B cell (primary cell): ENCODE results near the gene POFUT1. TPM values are rescaled to one million over a fixed set of nuclear protein-coding genes. Genes with fewer than 3 reads are reported as not detected.

ENCODE experiments used
- ATAC-seq: fragments of 200-7000 bp; cut with Tn5 transposase; one replicate; pipeline ENCODE4 v1.10.0; 2021; ENCODE audit warnings: low read depth, mild to moderate bottlenecking, moderate number of reproducible peaks, moderate library complexity
- CTCF ChIA-PET: fragments of 350-600 bp; sonication (Branson Sonifier 250); formaldehyde crosslinking; loops from one replicate; lab custom pipeline; 2021; ENCODE audit warnings: antibody characterized with exemption, inconsistent platforms; lab: Charles Lee
- POLR2A ChIA-PET: fragments of 350-600 bp; sonication (Branson Sonifier 250); formaldehyde crosslinking; loops from one replicate; lab custom pipeline; 2021; ENCODE audit warnings: antibody characterized with exemption; lab: Charles Lee
- DNase-seq: peaks from one replicate; pipeline ENCODE4 v3.0.0; 2013
- H2AFZ ChIP-seq: 2 replicates; pipeline ENCODE4 v1.6.1; 2012; ENCODE audit warnings: mild to moderate bottlenecking, low read depth, low read length; ENCODE audit not compliant: insufficient read depth, poor library complexity, severe bottlenecking
- H3K27ac ChIP-seq, 2 donors: 1 replicate in 1 of 2; 2 replicates in 1 of 2; pipeline ENCODE4 v1.5.1; 2012 to 2013; ENCODE audit warnings: low read length in 2 of 2, mild to moderate bottlenecking in 2 of 2, moderate library complexity in 1 of 2
- H3K27me3 ChIP-seq, 4 experiments: fragments of 200-600 bp in 1 of 4; sonication (generic) in 1 of 4; replicated peaks in 1 of 4; 1 replicate in 2 of 4; 2 replicates in 2 of 4; pipeline versions ENCODE4 v1.6.1 to v1.7.0; 2013 to 2016; ENCODE audit warnings: low read length in 3 of 4, mild to moderate bottlenecking in 2 of 4, mixed read lengths in 1 of 4, moderate library complexity in 1 of 4; ENCODE audit not compliant: insufficient read depth in 4 of 4, control insufficient read depth in 3 of 4; ENCODE audit errors: control extremely low read depth in 1 of 4
- H3K36me3 ChIP-seq, 2 experiments: replicated peaks in 1 of 2; 1 replicate in 1 of 2; 2 replicates in 1 of 2; pipeline versions ENCODE4 v1.6.1 to v1.7.1; 2013; ENCODE audit warnings: low read length in 1 of 2; ENCODE audit not compliant: insufficient read depth in 2 of 2, control insufficient read depth in 1 of 2; ENCODE audit errors: control extremely low read depth in 1 of 2, extremely low read depth in 1 of 2
- H3K4me1 ChIP-seq, 2 donors: fragments of 200-600 bp in 1 of 2; sonication (generic) in 1 of 2; 1 replicate in 1 of 2; 2 replicates in 1 of 2; pipeline versions ENCODE4 v1.5.1 to v1.6.1; 2013 to 2017; ENCODE audit warnings: low read length in 2 of 2; ENCODE audit not compliant: control insufficient read depth in 2 of 2, insufficient read depth in 2 of 2
- H3K4me2 ChIP-seq: replicated peaks from 2 replicates; pipeline ENCODE3; 2012; ENCODE audit warnings: mild to moderate bottlenecking, low read depth, low read length; ENCODE audit not compliant: poor library complexity, severe bottlenecking
- H3K4me3 ChIP-seq, 5 experiments: fragments of 200-600 bp in 1 of 5; sonication (generic) in 1 of 5; 1 replicate in 3 of 5; 2 replicates in 2 of 5; pipeline versions ENCODE4 v1.5.1 to v1.7.0; 2011 to 2016; ENCODE audit warnings: low read length in 4 of 5, mild to moderate bottlenecking in 4 of 5, low read depth in 2 of 5, control low read depth in 1 of 5, moderate library complexity in 1 of 5; ENCODE audit not compliant: insufficient read depth in 1 of 5; ENCODE audit errors: control extremely low read depth in 1 of 5, extremely low read depth in 1 of 5
- H3K79me2 ChIP-seq: fragments of 200-600 bp; sonication (generic); one replicate; pipeline ENCODE4 v1.6.0; 2016; ENCODE audit warnings: low read length; ENCODE audit not compliant: control insufficient read depth, insufficient read depth
- H3K9ac ChIP-seq: fragments of 200-600 bp; sonication (generic); 2 replicates; pipeline ENCODE4 v1.6.1; 2017; ENCODE audit warnings: mild to moderate bottlenecking, low read length, moderate library complexity
- H3K9me3 ChIP-seq, 3 donors: one replicate each; pipeline versions ENCODE4 v1.6.1 to v1.7.1; 2013; ENCODE audit warnings: low read length in 2 of 3; ENCODE audit not compliant: control insufficient read depth in 2 of 3, insufficient read depth in 1 of 3; ENCODE audit errors: control extremely low read depth in 1 of 3
- H4K20me1 ChIP-seq: 2 replicates; pipeline ENCODE4 v1.6.0; 2012; ENCODE audit warnings: mild to moderate bottlenecking, low read length; ENCODE audit not compliant: insufficient read depth, control insufficient read depth, poor library complexity, severe bottlenecking
- H3K27ac Mint-ChIP-seq: one replicate; pipeline ENCODE4 v1.8.0; 2021; ENCODE audit warnings: mixed read lengths
- H3K27me3 Mint-ChIP-seq: one replicate; pipeline ENCODE4 v1.8.0; 2021; ENCODE audit warnings: mixed read lengths
- H3K4me1 Mint-ChIP-seq: one replicate; pipeline ENCODE4 v1.8.0; 2021; ENCODE audit warnings: mixed read lengths
- H3K4me3 Mint-ChIP-seq: one replicate; pipeline ENCODE4 v1.8.0; 2021; ENCODE audit warnings: mixed read lengths
- H3K9me3 Mint-ChIP-seq: one replicate; pipeline ENCODE4 v1.8.0; 2022; ENCODE audit warnings: mixed read lengths; ENCODE audit not compliant: insufficient read depth
- EZH2 ChIP-seq: IDR thresholded peaks from 2 replicates; pipeline ENCODE4 v1.6.1; 2012; ENCODE audit warnings: borderline replicate concordance, low read depth, mild to moderate bottlenecking, moderate library complexity, low read length; ENCODE audit not compliant: insufficient read depth, poor library complexity, severe bottlenecking
- WGBS: methylation state at CpG from one replicate; pipeline ENCODE4 v1.1.5; 2013; ENCODE audit warnings: missing lambda C conversion rate; ENCODE audit not compliant: insufficient coverage; 5-methylcytosine and 5-hydroxymethylcytosine counted together
- intact Hi-C: fragments of 100-400 bp; cut with micrococcal nuclease; formaldehyde crosslinking; loops from one replicate; pipeline ENCODE4 v1.10.0; 2022
- polyA plus RNA-seq: library from polyadenylated mRNA; depleted of rRNA; stranded (reverse); fragments of >200 nt; gene quantifications from 2 replicates; pipeline ENCODE4 v1.2.3, GENCODE V29; 2012
- total RNA-seq, 2 donors: library from RNA; stranded (reverse); fragments of 120-200 nt in 1 of 2; gene quantifications; 1 replicate in 1 of 2; 2 replicates in 1 of 2; pipeline versions ENCODE4 v1.2.3 to v1.2.4, GENCODE V29; 2013 to 2022
- TF ChIP-seq, protein P1 (sequence below): fragments of 200-600 bp; IDR thresholded peaks from one replicate; pipeline ENCODE4 v1.8.0; 2022; ENCODE audit warnings: antibody characterized with exemption, mild to moderate bottlenecking

POFUT1 gene
- total and polyA plus RNA-seq, 2 donors (not counting 1 experiment from before 2014, with no cell fraction given) = 7.8 to 18.1 TPM

- H3K27me3 Mint-ChIP-seq = no peaks in the 10 kb centered on the region
- TF ChIP-seq, protein P1, sequence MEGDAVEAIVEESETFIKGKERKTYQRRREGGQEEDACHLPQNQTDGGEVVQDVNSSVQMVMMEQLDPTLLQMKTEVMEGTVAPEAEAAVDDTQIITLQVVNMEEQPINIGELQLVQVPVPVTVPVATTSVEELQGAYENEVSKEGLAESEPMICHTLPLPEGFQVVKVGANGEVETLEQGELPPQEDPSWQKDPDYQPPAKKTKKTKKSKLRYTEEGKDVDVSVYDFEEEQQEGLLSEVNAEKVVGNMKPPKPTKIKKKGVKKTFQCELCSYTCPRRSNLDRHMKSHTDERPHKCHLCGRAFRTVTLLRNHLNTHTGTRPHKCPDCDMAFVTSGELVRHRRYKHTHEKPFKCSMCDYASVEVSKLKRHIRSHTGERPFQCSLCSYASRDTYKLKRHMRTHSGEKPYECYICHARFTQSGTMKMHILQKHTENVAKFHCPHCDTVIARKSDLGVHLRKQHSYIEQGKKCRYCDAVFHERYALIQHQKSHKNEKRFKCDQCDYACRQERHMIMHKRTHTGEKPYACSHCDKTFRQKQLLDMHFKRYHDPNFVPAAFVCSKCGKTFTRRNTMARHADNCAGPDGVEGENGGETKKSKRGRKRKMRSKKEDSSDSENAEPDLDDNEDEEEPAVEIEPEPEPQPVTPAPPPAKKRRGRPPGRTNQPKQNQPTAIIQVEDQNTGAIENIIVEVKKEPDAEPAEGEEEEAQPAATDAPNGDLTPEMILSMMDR = no peak
- TF ChIP-seq EZH2 = no peak
- H3K4me1 Mint-ChIP-seq = peaks cover 80% of the 10 kb centered on the region
- Histone ChIP-seq H3K9ac (no peak overlapping the region), H3K9me3 (no peaks in the 10 kb centered on the region), H3K27ac (peak overlapping the region in 1 of 2 donors; percentile 91), H3K4me2 (peak overlapping the region; percentile 20), H3K4me1 (peaks cover 71 to 79% of the 10 kb centered on the region in 2 donors), H3K36me3 (peaks cover 0 to 14% of the 10 kb centered on the region in 2 experiments), H3K27me3 (no peaks in the 10 kb centered on the region), H3K79me2 (peaks cover 93% of the 10 kb centered on the region), H3K4me3 (no peak overlapping the region), H4K20me1 (peaks cover 7% of the 10 kb centered on the region), H2AFZ (no peak overlapping the region)
- CTCF ChIA-PET = interaction anchor here (0.6 kb wide), 1 partner anchor 39 kb away, joined by 5 read pairs; no protein-coding TSS in a partner anchor
- H3K4me3 Mint-ChIP-seq = no peak overlapping the region
- 75% methylated on average over 4 of the region's 4 CpGs for WGBS
- H3K27ac Mint-ChIP-seq = peak overlapping the region; percentile 72
- no peak for ATAC-seq
- no peaks in the 10 kb centered on the region for H3K9me3 Mint-ChIP-seq
- intact Hi-C loops = no loop called here
- POLR2A ChIA-PET = no interaction called here
- no peak for DNase-seq
Measured at GRCh38 chr20:32282461-32282860, 74.8 kb downstream of the POFUT1 start.

DNA sequence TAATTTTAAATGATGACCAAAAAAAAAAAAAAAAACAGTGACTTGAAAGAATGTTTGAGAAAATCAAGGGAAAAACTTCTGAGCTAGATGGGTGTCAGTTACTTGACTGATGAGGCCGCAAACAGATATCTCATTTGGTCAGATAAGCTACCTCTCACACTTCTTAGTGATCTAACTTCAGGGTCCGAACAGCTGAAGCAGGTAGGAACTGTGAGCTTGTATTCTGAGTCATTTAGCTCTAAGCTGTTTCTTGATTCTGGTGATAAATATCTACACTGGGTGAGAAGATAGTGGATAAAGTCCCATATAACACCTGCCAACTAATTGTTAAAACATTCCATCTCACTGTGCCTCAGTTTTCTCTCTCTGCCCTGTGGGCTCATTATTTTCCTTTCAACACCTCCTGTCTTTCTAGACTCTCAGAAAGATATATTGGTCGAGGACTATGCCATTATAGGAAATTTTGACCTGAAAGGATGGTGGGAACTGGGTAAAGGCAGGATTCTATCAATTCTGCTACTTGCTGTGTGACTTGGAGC lies 77.5 kb downstream of the POFUT1 start:
- H3K79me2 ChIP-seq = peaks cover 93% of the 10 kb centered on the region
- H3K4me1 Mint-ChIP-seq = peaks cover 82% of the 10 kb centered on the region
- no peaks in the 10 kb centered on the region for H3K27me3 Mint-ChIP-seq
- peak overlapping the region; percentile 72 for H3K4me3 Mint-ChIP-seq
- no peak for DNase-seq
- no peak for ATAC-seq
- H3K4me1 ChIP-seq = peaks cover 70 to 72% of the 10 kb centered on the region in 2 donors
- H3K9me3 Mint-ChIP-seq = no peaks in the 10 kb centered on the region
- WGBS = no CpG with 5 or more reads among the region's 3 CpGs
- ChIA-PET POLR2A (interaction anchor here (0.6 to 1.3 kb wide), 3 partner anchors 8 to 85 kb away, joined by 4 to 6 read pairs (median 4); partner anchors contain the start of gene KIF3B), CTCF (interaction anchor here (0.5 to 0.7 kb wide), 3 partner anchors 44 to 728 kb away, joined by 3 to 4 read pairs (median 3); no protein-coding TSS in a partner anchor)
- peak overlapping the region; percentile 77 for H3K4me2 ChIP-seq
- no peaks in the 10 kb centered on the region for H3K27me3 ChIP-seq
- no peak for TF ChIP-seq EZH2
- TF ChIP-seq, protein P1 = no peak
- H3K9ac ChIP-seq = peak overlapping the region; percentile 54
- no peaks in the 10 kb centered on the region for H4K20me1 ChIP-seq
- intact Hi-C loops = no loop called here
- H3K27ac ChIP-seq = peak overlapping the region; percentile 85 to 91
- H2AFZ ChIP-seq = peak overlapping the region; percentile 71
- H3K9me3 ChIP-seq = no peaks in the 10 kb centered on the region
- peak overlapping the region; percentile 94 for H3K27ac Mint-ChIP-seq
- peaks cover 0 to 9% of the 10 kb centered on the region in 2 experiments for H3K36me3 ChIP-seq
- H3K4me3 ChIP-seq = peak overlapping the region in 3 of 5 experiments; percentile 46 to 62 (median 49)
